ENCODE results near the gene AK1. TPM values are rescaled to one million over a fixed set of nuclear protein-coding genes. Genes with fewer than 3 reads are reported as not detected.

The AK1 gene
- total RNA-seq, 1 experiment from 2014 or later: 31.6 TPM

GRCh38 chr9:127903557-127904475 is 26.3 kb upstream of the AK1 start:
- no peaks in the 10 kb centered on the region for H4K20me1 ChIP-seq (ENCODE audit: control insufficient read depth, insufficient read depth, insufficient read length)
- no peak overlapping the region for H3K27ac ChIP-seq (ENCODE audit: insufficient read length, low read depth, low read length)
- Mint-ChIP-seq H3K27me3 (ENCODE audit: low read depth) (no peaks in the 10 kb centered on the region), H3K4me3 (peak overlapping the region; percentile 19 to 56; a peak in 2 of 5 replicates), H3K4me1 (peaks cover 17 to 40% of the 10 kb centered on the region in 2 experiments), H3K27ac (peak overlapping the region; percentile 23 to 85 (median 66); a peak in 5 of 7 replicates), H3K36me3 (ENCODE audit: insufficient read depth in 1 of 3, low read depth in 3 of 3) (no peaks in the 10 kb centered on the region), H3K9me3 (no peaks in the 10 kb centered on the region)
- no peak overlapping the region; the same call in 1 of the 2 replicates for H3K14ac ChIP-seq (ENCODE audit: insufficient read depth, low read length)
- H2BK20ac ChIP-seq (ENCODE audit: low read depth, low read length, poor library complexity, severe bottlenecking): no peak overlapping the region
- H2AFZ ChIP-seq (ENCODE audit: low read length): no peak overlapping the region
- no peak overlapping the region for H4K91ac ChIP-seq (ENCODE audit: insufficient read length, low read depth, low read length)
- H3K4ac ChIP-seq (ENCODE audit: low read depth, low read length): no peak overlapping the region
- WGBS (ENCODE audit: extremely low coverage, insufficient read length, low lambda C conversion rate): no CpG with 5 or more reads among the region's 17 CpGs
- peak; percentile 92 for DNase-seq
- no peak overlapping the region for H3K4me2 ChIP-seq (ENCODE audit: insufficient read depth, insufficient read length, low read length)
- H2AK5ac ChIP-seq (ENCODE audit: insufficient read length, low read length): no peak overlapping the region
- no peaks in the 10 kb centered on the region for H3K27me3 ChIP-seq (ENCODE audit: insufficient read depth, low read length)
- no peak overlapping the region for H2BK12ac ChIP-seq (ENCODE audit: insufficient read length, low read depth, low read length)
- no peak overlapping the region for H3T11ph ChIP-seq (ENCODE audit: low read length)
- H3K79me2 ChIP-seq (ENCODE audit: insufficient read depth, low read length): no peaks in the 10 kb centered on the region
- no peak overlapping the region for H3K56ac ChIP-seq (ENCODE audit: insufficient read length, low read depth, low read length)
- no peaks in the 10 kb centered on the region for H3K79me1 ChIP-seq (ENCODE audit: insufficient read depth, low read depth, low read length, poor library complexity, severe bottlenecking)
- H2BK120ac ChIP-seq (ENCODE audit: low read depth, low read length, poor library complexity, severe bottlenecking): no peak overlapping the region
- H3K23me2 ChIP-seq (ENCODE audit: insufficient read length, low read depth, low read length, poor library complexity, severe bottlenecking): no peaks in the 10 kb centered on the region
- H4K8ac ChIP-seq (replicated peaks; ENCODE audit: insufficient read length, low read depth, low read length): no peak overlapping the region
- no peaks in the 10 kb centered on the region for H3K9me3 ChIP-seq (ENCODE audit: control insufficient read depth, low read depth, low read length)
- no peak overlapping the region for H3K18ac ChIP-seq (ENCODE audit: insufficient read length, low read depth, low read length)
- no peak overlapping the region for H3K9ac ChIP-seq (ENCODE audit: extremely low read depth, insufficient read length, low read length)
- no peak overlapping the region for H3K23ac ChIP-seq (ENCODE audit: insufficient read length, low read depth, low read length)
- H3K4me1 ChIP-seq (ENCODE audit: insufficient read depth, low read length): peaks cover 8% of the 10 kb centered on the region; the same call in 1 of the 2 replicates
- no peak overlapping the region for H2BK5ac ChIP-seq (ENCODE audit: insufficient read length, low read length)
- H4K5ac ChIP-seq (ENCODE audit: insufficient read length, low read depth, low read length): no peak overlapping the region
- no peak for TF ChIP-seq CTCF (conservative IDR thresholded peaks at IDR 0.05)
- no peak overlapping the region for H2BK15ac ChIP-seq (ENCODE audit: low read depth, low read length)

Data from H9 (cell line).